ENCODE measurements around the gene MCM9.
"Not testable (repeated sequence)": the region's sequence is repeated elsewhere in the genome, so short reads cannot be mapped to it uniquely, and the experiment has no call there.

Gene MCM9

GRCh38 chr6:118768904-118769325 is 166.0 kb downstream of the MCM9 start:
- DNase-seq (ENCODE audit: low read depth): no peak

GRCh38 chr6:118768441-118768840 is 166.5 kb downstream of the MCM9 start:
- no peak for DNase-seq (ENCODE audit: low read depth)

GRCh38 chr6:118765316-118765715 is 169.6 kb downstream of the MCM9 start:
- not testable (repeated sequence) for DNase-seq (ENCODE audit: low read depth)

GRCh38 chr6:118764766-118765165 is 170.2 kb downstream of the MCM9 start:
- no peak for DNase-seq (ENCODE audit: low read depth)

All from stimulated activated CD4-positive, alpha-beta T cell treated with anti-CD3 and anti-CD28 coated beads, Interleukin-2, amount 100 ng/mL, for 4 hours (primary cell).